ENCODE data around the gene VPS29.
"Not testable (repeated sequence)": the region's sequence is repeated elsewhere in the genome, so short reads cannot be mapped to it uniquely, and the experiment has no call there.

VPS29 gene

GRCh38 chr12:110528277-110528839, 26.4 kb upstream of the VPS29 start:
- in situ Hi-C loops (cut with MboI; ENCODE audit: low sequenced_read_pairs) = no loop called here

DNA sequence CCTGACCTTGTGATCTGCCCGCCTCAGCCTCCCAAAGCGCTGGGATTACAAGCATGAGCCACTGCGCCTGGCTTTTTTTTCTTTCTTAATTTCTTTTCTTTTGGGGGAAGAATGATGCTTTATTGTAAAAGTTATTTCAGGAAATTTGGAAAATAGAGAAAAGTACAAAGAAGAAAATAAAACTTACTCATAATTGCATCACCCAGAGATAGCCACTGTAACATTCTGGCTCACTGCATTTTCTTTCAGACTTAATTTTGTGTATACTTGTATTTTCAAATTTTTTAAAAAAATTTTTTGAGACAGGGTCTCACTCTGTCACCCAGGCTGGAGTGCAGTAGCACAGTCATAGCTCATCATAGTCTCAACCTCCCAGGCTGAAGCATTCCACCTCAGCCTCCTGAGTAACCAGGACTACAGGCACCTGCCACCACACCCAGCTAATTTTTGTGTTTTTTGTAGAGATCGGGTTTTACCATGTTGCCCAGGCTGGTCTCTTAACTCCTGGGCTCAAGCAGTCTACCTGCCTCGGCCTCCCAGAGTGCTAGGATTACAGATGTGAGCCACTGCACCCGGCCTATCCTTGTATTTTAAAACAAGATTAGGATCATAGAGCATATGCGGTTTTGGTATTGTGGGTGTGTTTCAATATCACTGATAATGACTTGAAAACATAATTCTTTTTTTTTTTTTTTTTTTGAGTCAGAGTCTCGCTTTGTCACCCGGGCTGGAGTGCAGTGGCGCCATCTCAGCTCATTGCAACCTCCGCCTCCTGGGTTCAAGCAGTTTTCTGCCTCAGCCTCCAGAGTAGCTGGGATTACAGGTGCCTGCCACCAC, 19.2 kb upstream of the VPS29 start:
- in situ Hi-C loops (cut with MboI; ENCODE audit: low sequenced_read_pairs) = not testable (repeated sequence)

- in situ Hi-C loops (cut with MboI; ENCODE audit: low sequenced_read_pairs) = loop anchor here (10.0 kb wide), 1 partner anchor 77 kb away; no protein-coding TSS in a partner anchor
Observed at GRCh38 chr12:110518014-110518413, 16.1 kb upstream of the VPS29 start.

DNA sequence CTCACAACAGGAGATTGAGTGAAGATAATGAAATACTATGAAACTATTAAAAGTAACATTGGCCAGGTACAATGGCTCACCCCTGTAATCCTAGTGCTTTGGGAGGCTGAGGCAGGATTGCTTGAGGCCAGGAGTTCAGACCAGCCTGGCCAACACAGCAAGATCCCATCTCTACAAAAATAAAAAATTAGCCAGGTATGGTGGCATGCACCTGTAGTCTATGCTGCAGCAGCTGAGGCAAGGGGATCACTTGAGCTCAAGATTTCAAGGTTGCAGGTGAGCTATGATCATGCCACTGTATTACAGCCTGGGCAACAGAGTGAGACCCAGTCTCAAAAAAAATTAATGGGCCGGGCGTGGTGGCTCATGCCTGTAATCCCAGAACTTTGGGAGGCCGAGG, 15.1 kb upstream of the VPS29 start:
- in situ Hi-C loops (cut with MboI; ENCODE audit: low sequenced_read_pairs) = loop anchor here (10.0 kb wide), 1 partner anchor 78 kb away; no protein-coding TSS in a partner anchor

DNA sequence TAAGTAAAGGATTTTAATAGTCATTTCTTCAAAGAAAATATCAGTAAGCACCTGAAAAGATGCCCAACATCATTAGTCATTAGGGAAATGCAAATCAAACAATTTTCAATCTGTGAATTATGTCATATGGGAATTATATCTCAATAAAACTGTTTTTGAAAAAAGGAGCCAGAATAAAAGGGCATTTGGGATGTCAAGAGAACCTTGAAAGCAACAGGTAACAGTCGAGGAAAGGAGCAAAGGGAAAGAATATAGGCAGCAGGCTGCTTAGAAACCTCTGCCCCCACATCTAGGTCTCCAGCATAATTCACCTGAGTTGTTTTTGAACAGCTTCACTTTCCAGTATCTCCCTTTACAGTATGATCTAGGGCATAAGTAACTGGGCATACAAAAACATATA, 12.5 kb upstream of the VPS29 start:
- in situ Hi-C loops (cut with MboI; ENCODE audit: low sequenced_read_pairs) = loop anchor here (10.0 kb wide), 1 partner anchor 80 kb away; no protein-coding TSS in a partner anchor

DNA sequence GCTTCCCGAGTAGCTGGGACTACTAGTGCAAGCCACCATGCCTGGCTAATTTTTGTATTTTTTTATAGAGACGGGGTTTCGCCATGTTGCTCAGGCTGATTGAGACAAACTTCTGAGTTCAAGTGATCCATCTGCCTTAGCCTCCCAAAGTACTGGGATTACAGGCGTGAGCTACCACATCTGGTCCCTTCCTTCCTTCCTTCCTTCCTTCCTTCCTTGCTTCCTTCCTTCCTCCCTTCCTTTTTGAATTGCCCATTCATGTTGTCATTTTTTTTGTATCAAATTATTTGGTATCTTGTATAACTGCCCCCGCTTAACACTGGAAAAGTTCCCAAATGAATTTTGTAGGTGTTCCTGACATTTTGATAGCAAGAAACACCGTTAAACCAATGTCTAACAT, 11.9 kb upstream of the VPS29 start:
- in situ Hi-C loops (cut with MboI; ENCODE audit: low sequenced_read_pairs) = loop anchor here (10.0 kb wide), 1 partner anchor 81 kb away; no protein-coding TSS in a partner anchor

DNA sequence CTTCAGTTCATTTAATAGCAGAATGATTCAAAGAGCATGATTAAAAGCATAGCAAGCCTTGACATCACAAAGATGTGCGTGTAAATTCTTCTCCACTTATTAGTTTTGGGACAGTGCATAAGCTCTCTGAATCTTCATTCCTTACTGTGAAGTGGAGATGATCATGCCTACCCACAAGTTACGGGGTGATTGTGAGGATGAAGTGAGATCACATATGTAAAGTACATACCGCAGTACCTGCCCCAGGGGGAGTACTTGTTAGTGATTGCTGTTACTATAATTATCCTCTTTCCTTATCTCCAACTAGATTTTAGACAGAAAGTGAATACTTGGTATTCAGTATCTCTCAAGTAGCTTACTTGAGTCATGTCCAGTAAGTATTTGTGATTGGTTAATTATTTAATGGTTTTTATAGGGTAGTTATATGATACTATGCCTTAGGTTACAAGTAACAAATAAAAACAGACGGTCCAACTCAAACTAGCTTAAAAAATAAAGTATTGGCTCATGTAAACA, 6.2 kb upstream of the VPS29 start:
- in situ Hi-C loops (cut with MboI; ENCODE audit: low sequenced_read_pairs) = no loop called here

DNA sequence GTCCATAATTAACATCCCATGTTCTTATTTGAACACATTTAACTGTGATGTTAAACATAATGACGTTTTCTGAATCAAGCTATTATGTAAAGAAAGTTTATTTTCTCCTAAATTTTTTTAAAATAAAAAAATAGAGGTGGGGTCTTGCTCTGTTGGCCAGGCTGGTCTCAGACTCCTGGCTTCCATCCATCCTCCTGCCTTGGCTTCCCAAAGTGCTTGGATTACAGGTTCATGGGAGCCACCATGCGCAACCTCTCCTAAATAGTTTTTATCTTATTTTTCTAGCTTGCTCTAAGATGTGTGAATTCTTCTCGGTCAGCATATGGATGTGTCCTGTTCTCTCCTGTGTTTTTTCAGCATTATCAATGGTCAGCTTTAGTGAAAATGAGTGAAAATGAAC, 3.4 kb upstream of the VPS29 start:
- in situ Hi-C loops (cut with MboI; ENCODE audit: low sequenced_read_pairs) = no loop called here

- in situ Hi-C loops (cut with MboI; ENCODE audit: low sequenced_read_pairs) = no loop called here
Observed at GRCh38 chr12:110503432-110503831, 1.5 kb upstream of the VPS29 start.

DNA sequence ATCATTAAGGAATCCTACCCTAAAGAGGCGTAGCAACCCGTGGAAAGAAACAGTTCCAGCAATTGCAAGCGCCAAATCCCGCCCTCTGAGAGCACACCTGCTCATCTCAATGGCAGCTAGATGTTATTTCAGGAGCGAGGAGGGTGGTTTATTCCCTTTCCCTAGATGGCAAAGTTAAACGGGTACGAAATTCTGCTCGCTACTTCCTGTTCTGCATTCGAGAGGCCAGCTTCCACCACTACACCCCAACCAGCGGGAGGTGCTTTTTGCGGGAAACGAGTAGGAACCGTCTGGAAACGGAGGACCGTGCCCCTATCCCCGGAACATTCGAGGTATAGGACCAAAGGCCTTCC, 536 bp downstream of the VPS29 start:
- in situ Hi-C loops (cut with MboI; ENCODE audit: low sequenced_read_pairs) = no loop called here

DNA sequence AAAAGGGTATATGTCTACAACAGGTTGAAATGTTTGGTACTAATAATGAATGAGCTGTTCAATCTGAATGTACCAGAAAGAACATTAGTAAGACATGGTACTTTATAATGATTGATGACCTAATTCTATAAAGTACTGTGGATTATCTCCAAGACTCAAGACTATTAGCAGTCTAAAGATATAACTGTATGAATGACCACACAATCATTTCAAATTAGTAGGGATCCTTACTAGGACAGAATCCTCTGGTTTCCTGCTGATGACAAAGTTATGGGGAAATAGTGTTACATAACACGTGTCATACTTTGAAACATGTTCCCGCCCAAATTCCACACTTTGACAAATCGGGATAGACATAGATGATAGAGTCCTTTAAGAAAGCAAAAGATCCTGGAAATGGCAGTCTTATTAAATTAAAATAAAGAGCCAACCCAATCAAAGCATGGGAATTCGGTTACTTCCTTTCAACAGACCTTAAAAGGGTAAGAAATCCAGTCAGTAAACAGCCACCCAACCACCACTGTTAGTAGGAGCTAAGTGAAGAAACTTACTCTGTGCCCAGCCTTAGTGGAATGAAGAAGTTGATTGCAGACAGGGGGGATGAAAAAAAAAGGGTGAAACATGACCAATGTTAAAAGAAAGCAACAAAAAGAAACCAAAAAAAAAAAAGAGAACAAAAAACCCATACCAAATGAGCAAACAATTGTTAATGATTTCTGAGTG, 2.8 kb downstream of the VPS29 start:
- in situ Hi-C loops (cut with MboI; ENCODE audit: low sequenced_read_pairs) = no loop called here

DNA sequence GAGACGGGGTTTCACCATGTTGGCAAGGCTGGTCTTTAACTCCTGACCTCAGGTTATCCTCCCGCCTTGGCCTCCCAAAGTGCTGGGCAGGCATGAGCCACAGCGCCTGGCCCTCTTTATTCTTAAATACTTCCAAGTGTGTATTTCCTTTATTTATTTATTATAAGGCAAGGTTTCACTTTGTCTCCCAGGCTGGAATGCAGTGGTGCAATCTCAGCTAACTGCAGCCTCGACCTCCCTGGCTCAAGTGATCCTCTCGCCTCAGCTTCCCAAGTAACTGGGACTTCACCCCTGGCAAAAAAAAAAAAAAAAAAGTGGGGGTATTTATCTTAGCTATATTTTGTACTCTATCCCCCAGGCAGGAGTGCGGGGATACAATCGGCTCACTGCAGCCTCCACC, 26.5 kb downstream of the VPS29 start:
- in situ Hi-C loops (cut with MboI; ENCODE audit: low sequenced_read_pairs) = no loop called here

GRCh38 chr12:110468214-110469048, 33.5 kb downstream of the VPS29 start, which contains the start of the genes FAM216A and GPN3:
Gene FAM216A, plus strand, starts transcription at chr12:110468845. Its CDS starts 31 bp downstream, at chr12:110468876.
Gene GPN3, minus strand, starts transcription at chr12:110468257. Its CDS starts 54 bp downstream, at chr12:110468203.
- in situ Hi-C loops (cut with MboI; ENCODE audit: low sequenced_read_pairs) = no loop called here

DNA sequence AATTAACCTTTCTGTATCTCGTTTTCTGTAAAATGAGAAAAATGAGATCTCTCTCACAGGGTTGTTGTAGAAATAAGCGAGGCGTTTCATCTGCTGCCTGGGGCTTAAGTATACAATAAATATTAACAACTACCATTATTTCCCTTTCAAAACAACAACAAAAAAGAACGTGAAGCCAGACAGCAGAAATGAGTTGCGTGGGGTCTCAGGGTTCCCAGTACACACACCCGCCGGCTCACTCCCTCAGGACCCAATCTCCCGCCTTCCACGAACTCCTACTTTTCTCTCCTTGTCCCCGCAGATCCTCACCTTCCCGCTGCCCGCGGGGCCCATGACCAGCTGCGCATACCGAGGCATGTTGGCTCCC, 34.1 kb downstream of the VPS29 start:
- in situ Hi-C loops (cut with MboI; ENCODE audit: low sequenced_read_pairs) = no loop called here

DNA sequence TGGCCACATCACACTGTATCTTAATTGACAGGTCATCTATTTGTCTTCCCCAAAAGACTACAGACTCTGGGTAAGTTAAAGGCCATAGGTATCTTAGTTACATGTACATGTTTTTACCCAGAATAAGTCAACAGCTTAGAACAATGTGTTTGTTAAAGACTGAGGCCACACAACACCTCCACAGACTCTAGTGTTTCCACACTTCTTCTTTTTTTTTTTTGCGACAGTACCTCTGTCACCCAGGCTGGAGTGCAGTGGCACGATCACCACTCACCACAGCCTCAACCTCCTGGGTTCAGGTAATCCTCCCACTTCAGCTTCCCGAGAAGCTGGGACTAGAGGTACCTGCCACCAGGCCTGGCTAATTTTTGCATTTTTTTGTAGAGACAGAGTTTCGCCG, 35.1 kb downstream of the VPS29 start:
- in situ Hi-C loops (cut with MboI; ENCODE audit: low sequenced_read_pairs) = no loop called here

DNA sequence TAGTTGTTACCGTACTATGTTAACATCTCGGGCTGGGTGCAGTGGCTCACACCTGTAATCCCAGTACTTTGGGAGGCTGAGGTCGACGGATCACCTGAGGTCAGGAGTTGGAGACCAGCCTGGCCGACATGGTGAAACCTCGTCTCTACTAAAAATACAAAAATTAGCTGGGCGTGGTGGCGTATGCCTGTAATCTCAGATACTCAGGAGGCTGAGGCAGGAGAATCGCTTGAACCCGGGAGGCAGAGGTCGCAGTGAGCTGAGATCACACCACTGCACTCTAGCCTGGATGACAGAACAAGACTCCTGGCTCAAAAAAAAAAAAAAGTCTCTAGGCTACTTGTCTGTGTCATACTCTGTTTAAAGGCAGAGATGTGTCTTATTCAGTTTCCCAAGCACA, 36.1 kb downstream of the VPS29 start:
- in situ Hi-C loops (cut with MboI; ENCODE audit: low sequenced_read_pairs) = not testable (repeated sequence)

- in situ Hi-C loops (cut with MboI; ENCODE audit: low sequenced_read_pairs) = no loop called here
Observed at GRCh38 chr12:110465024-110465423, 36.9 kb downstream of the VPS29 start.

DNA sequence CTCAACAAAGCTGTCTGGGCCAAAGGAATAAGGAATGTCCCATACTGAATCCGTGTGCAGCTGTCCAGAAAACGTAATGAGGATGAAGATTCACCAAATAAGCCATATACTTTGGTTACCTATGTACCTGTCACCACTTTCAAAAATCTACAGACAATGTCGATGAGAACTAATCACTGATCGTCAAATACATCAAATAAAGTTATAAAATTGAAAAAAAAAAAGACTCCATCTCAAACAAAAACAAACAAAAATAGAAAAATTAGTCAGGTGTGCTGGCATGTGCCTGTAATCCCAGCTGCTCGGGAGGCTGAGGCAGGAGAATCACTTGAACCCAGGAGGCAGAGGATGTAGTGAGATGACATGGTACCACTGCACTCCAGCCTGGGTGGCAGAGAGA, 40.7 kb downstream of the VPS29 start:
- in situ Hi-C loops (cut with MboI; ENCODE audit: low sequenced_read_pairs) = not testable (repeated sequence)

DNA sequence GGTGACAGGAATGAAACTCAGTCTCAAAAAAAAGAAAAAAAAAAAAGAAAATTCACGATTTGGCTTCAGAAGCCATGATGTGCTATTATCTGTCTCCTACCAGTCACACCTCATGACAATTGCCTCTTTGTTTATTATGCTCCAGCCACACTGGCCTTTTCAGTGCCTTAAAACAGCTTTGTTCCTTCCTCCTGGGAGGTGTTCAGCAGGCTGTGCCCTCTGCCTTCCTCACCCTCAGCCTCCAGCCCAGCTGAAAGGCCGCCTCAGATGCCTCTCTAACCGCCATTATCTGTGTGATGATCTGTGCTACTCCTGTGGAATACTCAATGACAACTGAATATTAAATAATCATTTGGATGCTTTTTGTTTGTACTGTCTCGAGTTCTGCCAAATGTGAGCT, 43.2 kb downstream of the VPS29 start:
- in situ Hi-C loops (cut with MboI; ENCODE audit: low sequenced_read_pairs) = loop anchor here (5.0 kb wide), 1 partner anchor 139 kb away; no protein-coding TSS in a partner anchor

GRCh38 chr12:110453569-110454296, 48.2 kb downstream of the VPS29 start:
- in situ Hi-C loops (cut with MboI; ENCODE audit: low sequenced_read_pairs) = no loop called here
